SK-N-SH (cell line): ENCODE data around the gene COL4A3. TPM values are rescaled to one million over a fixed set of nuclear protein-coding genes. Genes with fewer than 3 reads are reported as not detected.
A peak's percentile ranks its signal among the peaks of the same experiment; 100 is the strongest.

ENCODE experiments used
- CTCF ChIA-PET: fragments of 300-600, 350-600 bp; formaldehyde crosslinking; extraction: SDS; loops from one replicate; lab custom pipeline; 2021; lab: Yijun Ruan, JAX
- POLR2A ChIA-PET: fragments of 350-600 bp; sonication (Branson Sonifier 250); formaldehyde crosslinking; extraction: SDS; loops from one replicate; lab custom pipeline; 2020; ENCODE audit warnings: antibody characterized with exemption, inconsistent platforms; lab: Yijun Ruan, JAX
- DNase-seq: peaks from one replicate; pipeline ENCODE4 v3.0.0; 2012
- H2AFZ ChIP-seq: fragments of 200-600 bp; sonication (generic); 2 replicates; pipeline ENCODE4 v1.8.1; 2016; ENCODE audit warnings: antibody characterized with exemption, mild to moderate bottlenecking, low read depth
- H3F3A ChIP-seq: fragments of 200-600 bp; sonication (generic); replicated peaks from 2 replicates; pipeline ENCODE3; 2016; ENCODE audit warnings: antibody characterized with exemption, mild to moderate bottlenecking; ENCODE audit not compliant: insufficient read depth
- H3K27ac ChIP-seq, 2 experiments: fragments of 200-500 bp in 1 of 2; fragments of 200-600 bp in 1 of 2; sonication (Bioruptor generic) in 1 of 2; sonication (generic), shearing (Covaris generic) in 1 of 2; 2 replicates each; pipeline versions ENCODE4 v1.5.1 to v1.6.1; 2014 to 2016; ENCODE audit warnings: low read depth in 2 of 2, inconsistent platforms in 1 of 2, low read length in 1 of 2, mild to moderate bottlenecking in 1 of 2, mixed read lengths in 1 of 2
- H3K27me3 ChIP-seq: fragments of 200-600 bp; sonication (generic), shearing (Covaris generic); 2 replicates; pipeline ENCODE4 v1.6.1; 2016; ENCODE audit warnings: mixed run types; ENCODE audit not compliant: insufficient read depth
- H3K36me3 ChIP-seq, 2 experiments: fragments of 200-500 bp in 1 of 2; fragments of 200-600 bp in 1 of 2; sonication (Bioruptor generic) in 1 of 2; sonication (generic) in 1 of 2; replicated peaks in 1 of 2; 2 replicates each; pipeline versions ENCODE3 to v1.5.1; 2014 to 2016; ENCODE audit warnings: low read length in 1 of 2, mild to moderate bottlenecking in 1 of 2; ENCODE audit not compliant: insufficient read depth in 2 of 2, control insufficient read depth in 1 of 2
- H3K4me1 ChIP-seq, 2 experiments: fragments of 200-500 bp in 1 of 2; fragments of 200-600 bp in 1 of 2; sonication (Bioruptor generic) in 1 of 2; sonication (generic), shearing (Covaris generic) in 1 of 2; 2 replicates each; pipeline versions ENCODE4 v1.5.1 to v1.6.1; 2014 to 2016; ENCODE audit warnings: low read depth in 1 of 2, low read length in 1 of 2, mixed run types in 1 of 2; ENCODE audit not compliant: insufficient read depth in 2 of 2, control insufficient read depth in 1 of 2
- H3K4me2 ChIP-seq: fragments of 200-600 bp; sonication (generic), shearing (Covaris generic); 2 replicates; pipeline ENCODE4 v1.6.1; 2017; ENCODE audit warnings: mixed run types
- H3K4me3 ChIP-seq, 2 experiments: fragments of 200-500 bp in 1 of 2; fragments of 200-600 bp in 1 of 2; sonication (Bioruptor generic) in 1 of 2; sonication (generic), shearing (Covaris generic) in 1 of 2; 2 replicates each; pipeline versions ENCODE4 v1.5.1 to v1.8.1; 2014 to 2016; ENCODE audit warnings: low read depth in 2 of 2, inconsistent platforms in 1 of 2, low read length in 1 of 2, mild to moderate bottlenecking in 1 of 2, mixed read lengths in 1 of 2, moderate library complexity in 1 of 2
- H3K79me2 ChIP-seq: fragments of 200-600 bp; sonication (generic); 2 replicates; pipeline ENCODE4 v1.8.1; 2017; ENCODE audit warnings: mild to moderate bottlenecking; ENCODE audit not compliant: insufficient read depth
- H3K9ac ChIP-seq: fragments of 200-600 bp; sonication (generic); 2 replicates; pipeline ENCODE4 v1.6.1; 2017; ENCODE audit warnings: mixed run types
- H3K9me2 ChIP-seq: fragments of 200-600 bp; sonication (generic); 2 replicates; pipeline ENCODE4 v1.6.1; 2017; ENCODE audit warnings: mixed run types
- H3K9me3 ChIP-seq: fragments of 200-600 bp; sonication (generic); 2 replicates; pipeline ENCODE4 v1.6.1; 2017; ENCODE audit warnings: mixed run types, mild to moderate bottlenecking, moderate library complexity
- H4K20me1 ChIP-seq: fragments of 200-600 bp; sonication (generic); 2 replicates; pipeline ENCODE4 v1.6.1; 2017; ENCODE audit warnings: mild to moderate bottlenecking, mixed run types; ENCODE audit not compliant: insufficient read depth
- CTCF ChIP-seq: fragments of 200-600 bp; sonication (generic); IDR thresholded peaks from 2 replicates; pipeline ENCODE4 v1.6.1; 2017; ENCODE audit warnings: antibody characterized with exemption, mild to moderate bottlenecking, moderate library complexity
- ELF1 ChIP-seq: IDR thresholded peaks from 2 replicates; pipeline ENCODE4 v1.4.0; 2012
- EZH2phosphoT487 ChIP-seq: fragments of 200-600 bp; sonication (generic); IDR thresholded peaks from 2 replicates; pipeline ENCODE4 v1.6.1; 2017; ENCODE audit warnings: low read depth, mixed run types, mild to moderate bottlenecking, antibody characterized with exemption, moderate library complexity, borderline replicate concordance
- GABPA ChIP-seq: IDR thresholded peaks from 2 replicates; pipeline ENCODE4 v1.4.0; 2012; ENCODE audit warnings: low read depth, mild to moderate bottlenecking
- JUND ChIP-seq: IDR thresholded peaks from 2 replicates; pipeline ENCODE4 v1.4.0; 2012
- MAX ChIP-seq: IDR thresholded peaks from 2 replicates; pipeline ENCODE4 v1.4.0; 2012; ENCODE audit warnings: low read depth
- MEF2A ChIP-seq: IDR thresholded peaks from 2 replicates; pipeline ENCODE4 v1.4.0; 2012; ENCODE audit warnings: low read depth, borderline replicate concordance
- MXI1 ChIP-seq: IDR thresholded peaks from 2 replicates; pipeline ENCODE4 v1.6.1; 2012; ENCODE audit warnings: mild to moderate bottlenecking, low read depth, low read length, improper control_type of control experiment
- NFIC ChIP-seq: IDR thresholded peaks from 2 replicates; pipeline ENCODE4 v1.4.0; 2012; ENCODE audit warnings: borderline replicate concordance
- RAD21 ChIP-seq: IDR thresholded peaks from 2 replicates; pipeline ENCODE4 v1.6.1; 2012; ENCODE audit warnings: mild to moderate bottlenecking, low read length
- RCOR1 ChIP-seq: fragments of 150-350 bp; IDR thresholded peaks from 2 replicates; pipeline ENCODE4 v1.6.1; 2017; ENCODE audit warnings: antibody characterized with exemption, low read length
- SIN3A ChIP-seq: IDR thresholded peaks from 2 replicates; pipeline ENCODE4 v1.6.1; 2012; ENCODE audit warnings: low read depth, mild to moderate bottlenecking, low read length, moderate library complexity, borderline replicate concordance
- YY1 ChIP-seq: IDR thresholded peaks from 2 replicates; pipeline ENCODE4 v1.4.0; 2012; ENCODE audit warnings: low read depth, mild to moderate bottlenecking
- ZBTB33 ChIP-seq: IDR thresholded peaks from 2 replicates; pipeline ENCODE4 v1.4.0; 2012; ENCODE audit warnings: low read depth, borderline replicate concordance
- WGBS: methylation state at CpG from one replicate; pipeline ENCODE4 v1.1.6; 2017; ENCODE audit warnings: low lambda C conversion rate; 5-methylcytosine and 5-hydroxymethylcytosine counted together
- polyA plus RNA-seq, 3 experiments: library from polyadenylated mRNA; depleted of rRNA; stranded (reverse); fragments of >200 nt; gene quantifications; 2 replicates each; pipeline ENCODE4 v1.2.3, GENCODE V29; 2012
- TF ChIP-seq, protein P1 (sequence below): IDR thresholded peaks from 2 replicates; pipeline ENCODE4 v1.6.1; 2012; ENCODE audit warnings: mild to moderate bottlenecking, low read depth, low read length, moderate library complexity

The COL4A3 gene
- polyA plus RNA-seq, 1 of the 3 experiments (the other 2 are of a cell fraction), result not detected

DNA sequence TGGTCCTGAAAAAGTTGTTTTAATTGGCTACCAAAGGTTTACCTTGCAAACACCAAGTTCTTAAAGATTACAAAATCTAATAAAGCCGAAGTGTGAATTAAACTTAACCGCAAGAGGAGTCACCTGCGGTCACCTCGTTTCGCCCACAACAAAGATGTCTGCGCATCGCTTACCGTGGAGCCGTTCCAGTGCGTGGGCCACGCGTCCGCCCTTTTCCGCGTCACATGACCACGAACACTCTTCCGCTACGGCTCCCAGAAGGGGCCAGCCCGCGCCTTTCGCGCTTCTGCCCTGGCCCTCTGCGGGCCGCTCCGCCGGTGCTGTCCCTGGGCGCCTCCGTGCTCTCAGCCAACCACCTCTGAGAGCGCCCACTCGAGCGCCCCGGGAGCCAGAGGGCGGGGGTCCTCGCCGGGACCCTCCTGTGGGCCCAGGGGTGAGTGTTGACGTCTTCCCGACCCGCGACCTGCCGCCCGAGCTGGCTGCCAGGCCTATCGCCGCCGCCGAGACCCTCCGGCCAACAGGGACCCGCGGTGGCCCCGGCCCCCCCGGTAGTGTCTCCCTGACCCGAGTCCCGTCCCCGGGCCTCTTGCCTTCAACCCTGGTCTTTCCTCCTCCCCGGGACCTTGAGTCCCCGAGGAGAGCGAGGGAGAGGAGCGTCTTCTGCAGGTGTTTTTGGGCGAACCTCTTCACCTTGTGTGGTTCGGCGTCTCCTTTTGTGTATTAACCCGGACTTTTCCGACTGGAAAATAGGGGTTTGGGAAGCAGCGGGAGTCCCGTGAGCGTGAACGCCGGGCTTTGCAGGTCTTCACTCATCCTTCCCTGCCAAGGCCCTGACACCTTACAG is 160.8 kb downstream of the COL4A3 start, which contains the start of gene MFF (continued):
- TF ChIP-seq MXI1, result peak; percentile 86
- peak; percentile 54; the same call in 1 of the 2 replicates for TF ChIP-seq ZBTB33
- no peak for TF ChIP-seq RAD21
- peak; percentile 99 for TF ChIP-seq MAX
- no peak for TF ChIP-seq EZH2phosphoT487
- TF ChIP-seq YY1, result peak; percentile 98
- TF ChIP-seq JUND, result no peak
- peak; percentile 29 for TF ChIP-seq CTCF

DNA sequence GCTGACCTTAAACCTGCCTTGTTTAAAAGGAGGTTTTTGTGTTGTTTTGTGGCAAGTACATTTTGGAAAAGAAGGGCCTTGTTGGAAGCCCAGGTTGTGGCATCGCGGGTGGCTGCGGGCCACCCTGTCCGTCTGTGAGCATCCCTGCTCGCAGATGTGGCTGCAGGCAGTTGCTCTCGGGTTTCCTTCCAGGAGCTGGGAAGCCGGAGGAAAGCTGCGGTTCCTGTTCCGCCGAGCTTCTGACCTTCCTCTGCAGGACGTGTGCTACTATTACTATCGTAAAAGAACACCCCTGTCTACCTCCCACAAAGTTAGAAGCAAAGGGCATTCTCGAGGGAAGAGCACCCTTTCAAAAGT is 161.4 kb downstream of the COL4A3 start:
- CTCF ChIA-PET, result interaction anchor here (0.6 to 1.6 kb wide), 2 partner anchors 15 to 340 kb away, joined by 3 read pairs; no protein-coding TSS in a partner anchor
- H3K9ac ChIP-seq, result peak overlapping the region; percentile 86
- WGBS, result 0% methylated on average over 8 of the region's 13 CpGs
- H3K79me2 ChIP-seq, result peaks cover 54% of the 10 kb centered on the region
- peak overlapping the region; percentile 84 for H3K4me2 ChIP-seq
- POLR2A ChIA-PET, result interaction anchor here (1.3 kb wide), 1 partner anchor 11 kb away, joined by 3 read pairs; no protein-coding TSS in a partner anchor
- peak; percentile 56 for DNase-seq
- peak overlapping the region; percentile 90 to 95 for H3K4me3 ChIP-seq
- TF ChIP-seq, protein P1, sequence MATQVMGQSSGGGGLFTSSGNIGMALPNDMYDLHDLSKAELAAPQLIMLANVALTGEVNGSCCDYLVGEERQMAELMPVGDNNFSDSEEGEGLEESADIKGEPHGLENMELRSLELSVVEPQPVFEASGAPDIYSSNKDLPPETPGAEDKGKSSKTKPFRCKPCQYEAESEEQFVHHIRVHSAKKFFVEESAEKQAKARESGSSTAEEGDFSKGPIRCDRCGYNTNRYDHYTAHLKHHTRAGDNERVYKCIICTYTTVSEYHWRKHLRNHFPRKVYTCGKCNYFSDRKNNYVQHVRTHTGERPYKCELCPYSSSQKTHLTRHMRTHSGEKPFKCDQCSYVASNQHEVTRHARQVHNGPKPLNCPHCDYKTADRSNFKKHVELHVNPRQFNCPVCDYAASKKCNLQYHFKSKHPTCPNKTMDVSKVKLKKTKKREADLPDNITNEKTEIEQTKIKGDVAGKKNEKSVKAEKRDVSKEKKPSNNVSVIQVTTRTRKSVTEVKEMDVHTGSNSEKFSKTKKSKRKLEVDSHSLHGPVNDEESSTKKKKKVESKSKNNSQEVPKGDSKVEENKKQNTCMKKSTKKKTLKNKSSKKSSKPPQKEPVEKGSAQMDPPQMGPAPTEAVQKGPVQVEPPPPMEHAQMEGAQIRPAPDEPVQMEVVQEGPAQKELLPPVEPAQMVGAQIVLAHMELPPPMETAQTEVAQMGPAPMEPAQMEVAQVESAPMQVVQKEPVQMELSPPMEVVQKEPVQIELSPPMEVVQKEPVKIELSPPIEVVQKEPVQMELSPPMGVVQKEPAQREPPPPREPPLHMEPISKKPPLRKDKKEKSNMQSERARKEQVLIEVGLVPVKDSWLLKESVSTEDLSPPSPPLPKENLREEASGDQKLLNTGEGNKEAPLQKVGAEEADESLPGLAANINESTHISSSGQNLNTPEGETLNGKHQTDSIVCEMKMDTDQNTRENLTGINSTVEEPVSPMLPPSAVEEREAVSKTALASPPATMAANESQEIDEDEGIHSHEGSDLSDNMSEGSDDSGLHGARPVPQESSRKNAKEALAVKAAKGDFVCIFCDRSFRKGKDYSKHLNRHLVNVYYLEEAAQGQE, result no peak
- peak; percentile 45; the same call in 1 of the 2 replicates for TF ChIP-seq SIN3A
- TF ChIP-seq RCOR1, result no peak
- TF ChIP-seq NFIC, result no peak
- no peak for TF ChIP-seq GABPA
- TF ChIP-seq JUND, result no peak
- 0 out of 2 replicates have a peak, but pooled peaks have one; percentile 13 for TF ChIP-seq MAX
- TF ChIP-seq YY1, result no peak
- no peak for TF ChIP-seq ELF1
- TF ChIP-seq MEF2A, result no peak
- 0 out of 2 replicates have a peak, but pooled peaks have one; percentile 2 for TF ChIP-seq CTCF
- H3K27me3 ChIP-seq, result no peaks in the 10 kb centered on the region
- H4K20me1 ChIP-seq, result peaks cover 5% of the 10 kb centered on the region; the same call in 1 of the 2 replicates
- H3F3A ChIP-seq, result peaks cover 5% of the 10 kb centered on the region
- peak overlapping the region; percentile 89 for H2AFZ ChIP-seq
- peak overlapping the region; percentile 70 to 90 for H3K27ac ChIP-seq
- H3K36me3 ChIP-seq, result peaks cover 7 to 17% of the 10 kb centered on the region in 2 experiments
- no peaks in the 10 kb centered on the region for H3K9me3 ChIP-seq
- H3K4me1 ChIP-seq, result peaks cover 0 to 4% of the 10 kb centered on the region in 2 experiments; a peak in 2 of 4 replicates
- H3K9me2 ChIP-seq, result no peaks in the 10 kb centered on the region
